CD4-positive, alpha-beta T cell treated with Interleukin-10 for 1 hour (primary cell): ENCODE data around the gene PPP1CC.
"Not testable (repeated sequence)": the region's sequence is repeated elsewhere in the genome, so short reads cannot be mapped to it uniquely, and the experiment has no call there.

Source experiments
- DNase-seq: peaks from one replicate; pipeline ENCODE4 v3.0.0-alpha.2; 2020

Gene PPP1CC

GRCh38 chr12:110742718-110743570 lies at the start of gene PPP1CC:
Gene PPP1CC, minus strand, starts transcription at chr12:110742891. Its CDS starts 184 bp downstream, at chr12:110742707.
- peak; percentile 95 for DNase-seq

DNA sequence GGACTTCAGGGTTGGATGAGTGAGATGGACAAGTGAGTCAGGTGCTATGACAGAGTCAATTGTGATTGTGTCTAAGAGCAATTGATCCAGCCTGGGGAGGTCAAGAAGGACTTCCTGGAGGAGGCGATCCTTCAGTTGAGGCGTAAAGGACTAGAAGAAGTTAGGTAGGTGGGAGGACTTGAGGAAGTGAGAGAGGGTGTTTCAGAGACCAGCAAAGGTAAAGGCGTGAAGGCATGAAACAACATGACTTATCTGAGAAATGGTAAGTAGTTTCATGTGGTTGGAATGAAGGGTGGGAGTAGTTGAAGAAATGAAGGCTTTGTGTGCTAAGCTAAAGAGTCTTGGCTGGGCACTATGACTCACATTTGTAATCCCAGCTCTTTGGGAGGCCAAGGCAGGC lies 48.9 kb upstream of the PPP1CC start:
- DNase-seq, result no peak

DNA sequence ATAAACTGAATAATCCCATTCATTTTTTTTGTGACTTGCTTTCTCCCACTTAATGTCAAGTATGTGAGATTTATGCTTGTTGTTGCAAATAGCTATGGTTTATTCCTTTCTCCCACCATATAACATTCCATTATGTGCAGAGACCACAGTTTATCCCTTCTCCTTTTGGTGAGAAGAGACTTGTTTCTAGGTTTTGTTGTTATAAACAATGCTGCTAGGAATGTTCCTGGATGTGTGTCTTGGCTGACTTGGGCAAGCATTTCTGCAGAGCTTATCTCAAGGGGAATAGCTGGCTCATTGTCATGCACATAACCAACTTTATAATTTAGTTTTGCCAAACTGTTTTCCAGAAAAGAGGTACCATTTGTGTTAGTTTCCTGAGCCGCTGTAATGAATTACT lies 47.6 kb upstream of the PPP1CC start:
- no peak for DNase-seq

- DNase-seq, result no peak
Observed at GRCh38 chr12:110786012-110786411, 43.3 kb upstream of the PPP1CC start.

DNA sequence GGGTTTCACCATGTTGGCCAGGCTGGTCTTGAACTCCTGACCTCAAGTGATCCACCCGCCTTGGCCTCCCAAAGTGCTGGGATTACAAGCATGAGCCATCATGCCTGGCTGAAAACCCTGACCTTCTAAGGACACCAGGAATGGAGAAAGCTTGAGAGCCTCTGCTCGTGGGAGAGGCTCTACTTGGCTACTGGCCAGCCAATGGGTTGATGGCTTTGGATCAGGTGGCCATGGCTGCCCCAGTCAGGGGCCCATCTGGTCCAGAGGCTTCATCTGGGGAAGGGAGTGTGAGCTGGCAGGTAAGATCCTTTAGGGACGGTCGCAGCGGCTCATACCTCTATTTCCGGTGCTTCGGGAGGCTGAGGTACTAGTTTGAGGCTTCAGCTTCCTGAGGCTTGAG lies 42.5 kb upstream of the PPP1CC start:
- no peak for DNase-seq

GRCh38 chr12:110782922-110783321 lies 40.2 kb upstream of the PPP1CC start:
- DNase-seq, result no peak

DNA sequence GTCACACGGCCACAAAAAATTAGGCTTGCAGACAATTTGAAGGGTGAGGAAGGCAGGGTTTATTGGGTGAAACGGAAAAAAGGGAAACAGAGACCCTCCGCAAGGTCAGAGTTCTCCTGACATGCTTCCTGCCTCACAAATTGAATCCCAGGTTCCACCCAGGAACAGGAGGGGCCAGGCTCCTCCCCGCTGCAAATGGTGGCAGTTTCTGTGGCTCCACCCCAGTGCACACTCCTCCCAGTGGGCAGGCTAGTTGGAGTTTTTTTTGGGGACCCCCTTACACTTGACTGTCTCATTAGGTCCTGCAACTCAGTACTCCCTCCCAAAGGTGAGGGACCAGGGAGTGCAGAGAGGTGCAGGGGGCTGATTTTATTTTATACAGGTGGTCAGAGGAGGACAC lies 39.4 kb upstream of the PPP1CC start:
- DNase-seq, result no peak

GRCh38 chr12:110780448-110780847 lies 37.8 kb upstream of the PPP1CC start:
- DNase-seq, result peak; percentile 71

- DNase-seq, result no peak
Observed at GRCh38 chr12:110778833-110779577, 36.3 kb upstream of the PPP1CC start.

DNA sequence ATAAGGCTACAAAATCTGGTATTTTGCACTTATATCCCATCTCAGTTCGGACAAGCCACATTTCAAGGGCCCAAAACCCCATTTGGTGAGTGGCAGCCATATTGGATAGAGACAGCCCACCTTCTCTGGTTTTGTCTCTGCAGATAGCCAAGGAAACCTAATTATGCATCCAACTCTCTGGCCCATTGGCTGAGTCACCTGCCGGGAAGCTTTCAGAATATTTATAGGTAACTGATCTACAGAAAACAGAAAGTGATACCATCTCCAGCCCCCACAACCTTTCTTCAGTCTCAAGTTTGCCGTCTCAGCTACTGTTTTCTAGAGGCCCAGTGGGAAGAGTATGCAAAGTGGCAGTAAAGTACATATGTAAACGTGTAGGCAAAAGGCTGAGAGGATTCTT lies 33.7 kb upstream of the PPP1CC start:
- DNase-seq, result peak; percentile 27

- no peak for DNase-seq
Observed at GRCh38 chr12:110775997-110776396, 33.3 kb upstream of the PPP1CC start.

- no peak for DNase-seq
Observed at GRCh38 chr12:110774824-110775223, 32.1 kb upstream of the PPP1CC start.

DNA sequence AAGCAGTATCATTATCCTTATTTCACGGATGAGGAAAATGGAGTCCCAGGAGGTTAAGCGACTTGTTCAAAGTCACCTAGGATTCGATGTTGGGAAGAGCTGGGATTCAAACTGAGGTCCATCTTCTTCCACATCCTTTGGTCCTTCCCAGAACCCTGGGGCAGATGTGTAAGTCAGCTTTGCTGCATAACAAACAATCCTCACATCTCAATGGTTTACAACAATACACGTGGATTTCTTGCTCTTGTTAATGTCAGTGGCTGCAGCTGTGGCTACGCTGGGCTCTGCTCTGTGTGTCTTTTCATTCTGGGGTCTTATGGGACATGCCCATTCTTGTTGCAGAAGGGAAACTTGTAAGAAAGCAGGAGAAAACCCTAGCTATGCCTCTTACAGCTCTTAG lies 26.3 kb upstream of the PPP1CC start:
- no peak for DNase-seq

- no peak for DNase-seq
Observed at GRCh38 chr12:110767863-110768262, 25.2 kb upstream of the PPP1CC start.

DNA sequence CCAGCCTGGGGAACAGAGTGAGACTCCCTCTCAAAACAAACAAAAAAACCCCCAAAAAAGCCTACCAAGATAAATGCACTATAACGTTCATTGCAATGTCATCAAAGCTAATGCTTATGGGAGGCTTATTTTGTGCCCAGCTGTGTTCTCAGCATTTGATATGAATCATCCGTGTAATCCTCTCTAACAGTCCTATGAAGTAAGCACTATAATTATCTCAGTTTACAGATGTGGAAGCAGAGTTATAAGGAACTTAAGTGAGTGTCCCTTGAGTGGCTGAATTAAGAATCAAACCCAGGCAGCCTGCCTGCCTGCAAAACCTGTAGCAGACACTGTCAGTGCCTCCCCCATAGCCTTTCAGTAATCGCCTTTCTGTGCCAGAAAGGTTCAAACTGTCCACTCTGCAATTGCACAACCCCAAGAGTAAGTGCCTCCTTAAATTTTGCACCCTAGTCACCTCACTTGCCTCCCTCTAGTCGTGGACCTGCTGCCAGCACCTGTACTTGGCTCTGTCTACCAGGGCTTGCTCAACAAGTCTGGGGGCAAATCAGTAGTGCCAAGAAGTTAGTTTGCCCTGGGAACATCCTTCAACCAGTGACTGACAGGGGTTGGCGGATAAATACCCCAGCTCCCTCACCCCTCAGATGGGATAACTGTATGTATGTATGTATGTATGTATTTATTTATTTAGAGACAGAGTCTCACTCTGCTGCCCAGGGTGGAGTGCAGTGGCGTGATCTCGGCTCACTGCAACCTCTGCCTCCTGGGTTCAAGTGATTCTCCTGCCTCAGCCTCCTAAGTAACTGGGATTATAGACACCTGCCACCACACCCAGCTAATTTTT lies 23.8 kb upstream of the PPP1CC start:
- no peak for DNase-seq

DNA sequence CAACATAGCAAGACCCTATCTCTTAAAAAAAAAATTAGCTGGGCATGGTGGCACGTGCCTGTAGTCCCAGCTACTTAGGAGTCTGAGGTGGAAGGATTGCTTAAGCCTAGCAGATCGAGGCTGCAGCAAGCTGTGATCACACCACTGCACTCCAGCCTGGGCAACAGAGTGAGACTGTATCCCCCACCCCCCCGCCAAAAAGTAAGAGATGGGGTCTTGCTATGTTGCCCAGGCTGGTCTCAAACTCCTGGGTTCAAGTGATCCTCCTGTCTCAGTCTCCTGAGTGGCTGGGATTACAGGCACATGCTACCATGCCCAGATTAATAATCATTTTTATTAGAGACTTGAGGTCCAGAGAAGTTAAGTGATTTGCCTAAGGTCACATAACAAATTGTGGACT lies 22.9 kb upstream of the PPP1CC start:
- not testable (repeated sequence) for DNase-seq

GRCh38 chr12:110765111-110765510 lies 22.4 kb upstream of the PPP1CC start:
- no peak for DNase-seq

DNA sequence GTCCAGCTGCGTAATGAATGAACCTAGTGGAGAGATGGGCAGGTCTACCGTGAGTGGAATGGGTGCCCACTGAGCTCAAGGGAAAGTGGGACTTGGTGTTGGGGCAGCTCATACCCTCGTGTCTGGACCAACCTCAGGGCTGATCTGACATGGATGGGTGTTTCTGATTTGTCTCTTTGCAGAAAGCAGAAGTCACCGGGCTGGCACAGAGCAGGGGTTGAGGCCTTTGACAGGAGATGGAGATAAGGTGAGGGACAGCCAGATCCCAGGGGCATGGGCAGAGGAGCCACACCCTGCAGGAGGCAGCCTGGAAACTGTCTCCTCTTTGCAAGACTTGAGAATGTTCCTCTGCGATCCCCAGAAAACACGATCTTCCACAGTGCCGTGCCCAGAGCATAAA lies 20.9 kb upstream of the PPP1CC start:
- no peak for DNase-seq

GRCh38 chr12:110762891-110763290 lies 20.2 kb upstream of the PPP1CC start:
- DNase-seq, result no peak

GRCh38 chr12:110760204-110760609 lies 17.5 kb upstream of the PPP1CC start:
- no peak for DNase-seq

DNA sequence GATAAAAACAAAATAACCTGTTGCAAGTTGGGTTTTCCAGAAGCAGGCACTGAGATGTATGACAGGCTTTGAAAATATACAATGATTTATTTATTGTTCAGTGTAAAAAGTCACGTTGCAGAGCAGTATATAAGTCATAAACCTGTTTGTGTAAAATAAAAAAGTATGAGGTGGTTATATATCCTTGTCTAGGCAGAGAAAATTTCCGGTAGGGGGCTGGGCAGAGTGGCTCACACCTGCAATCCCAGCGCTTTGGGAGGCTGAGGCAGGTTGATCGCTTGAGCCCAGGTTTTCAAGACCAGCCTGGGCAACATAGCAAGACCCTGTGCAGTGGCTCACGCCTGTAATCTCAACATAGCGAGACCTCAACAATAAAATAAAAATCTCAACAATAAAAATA lies 16.2 kb upstream of the PPP1CC start:
- no peak for DNase-seq

GRCh38 chr12:110756611-110757010 lies 13.9 kb upstream of the PPP1CC start:
- DNase-seq, result no peak

- no peak for DNase-seq
Observed at GRCh38 chr12:110754101-110754793, 11.6 kb upstream of the PPP1CC start.
